K562 (cell line): ENCODE data around the gene MRRF. TPM values are rescaled to one million over a fixed set of nuclear protein-coding genes. Genes with fewer than 3 reads are reported as not detected.

ENCODE experiments used
- ATAC-seq: fragments of 200-7000 bp; cut with Tn5 transposase; 3 replicates; pipeline ENCODE4 v1.9.1; 2020; ENCODE audit warnings: moderate library complexity
- BruUV-seq: library from RNA; stranded (reverse); fragments of 400-500 nt; replicated peaks from 2 replicates; lab custom pipeline; 2021; lab: Mats Ljungman, UMichigan
- CTCF ChIA-PET: fragments of 300-600 bp; formaldehyde crosslinking; extraction: SDS; loops from one replicate; lab custom pipeline; 2021; ENCODE audit warnings: low intra/inter-chr PET ratio; lab: Yijun Ruan, JAX
- POLR2A ChIA-PET: fragments of 300-600, 350-650 bp; sonication (Branson Sonifier 250); formaldehyde crosslinking; extraction: SDS; loops from one replicate; lab custom pipeline; 2021; ENCODE audit warnings: antibody characterized with exemption, inconsistent platforms; lab: Yijun Ruan, JAX
- DNase-seq, 4 experiments: peaks; one replicate each; pipeline versions ENCODE4 v3.0.0 to v3.0.0-alpha.2; 2011 to 2018; ENCODE audit warnings: low spot score in 3 of 4, mixed read lengths in 3 of 4; ENCODE audit errors: extremely low read depth in 1 of 4
- FAIRE-seq: peaks from 2 replicates; lab custom pipeline; 2011; peaks lifted over from hg19 to GRCh38; lab: Jason Lieb, UNC
- H2AFZ ChIP-seq: 2 replicates; pipeline ENCODE4 v1.6.0; 2011; ENCODE audit warnings: low read depth, low read length, control low read depth, inconsistent platforms
- H3K27ac ChIP-seq: fragments of 200-600 bp; 3 replicates; pipeline ENCODE4 v1.8.0; 2011; ENCODE audit warnings: low read depth, mild to moderate bottlenecking, control low read depth, inconsistent platforms, low read length, moderate library complexity, mixed read lengths; ENCODE audit errors: extremely low read depth
- H3K27me3 ChIP-seq, 2 experiments: fragments of 300-600 bp in 1 of 2; 2 replicates in 1 of 2; 3 replicates in 1 of 2; pipeline versions ENCODE4 v1.6.0 to v1.8.0; 2011; ENCODE audit warnings: inconsistent platforms in 2 of 2, low read length in 2 of 2, mild to moderate bottlenecking in 1 of 2, mixed read lengths in 1 of 2, moderate library complexity in 1 of 2; ENCODE audit not compliant: control insufficient read depth in 2 of 2, insufficient read depth in 2 of 2
- H3K36me3 ChIP-seq: fragments of 300-600 bp; 3 replicates; pipeline ENCODE4 v1.8.0; 2011; ENCODE audit warnings: mild to moderate bottlenecking, low read length, inconsistent platforms; ENCODE audit not compliant: control insufficient read depth, insufficient read depth
- H3K4me1 ChIP-seq, 2 experiments: fragments of 200-600 bp in 1 of 2; replicated peaks in 1 of 2; 2 replicates in 1 of 2; 3 replicates in 1 of 2; pipeline versions ENCODE4 v1.5.1 to v1.8.0; 2011; ENCODE audit warnings: inconsistent platforms in 2 of 2, low read length in 2 of 2, mild to moderate bottlenecking in 1 of 2, mixed read lengths in 1 of 2, moderate library complexity in 1 of 2; ENCODE audit not compliant: control insufficient read depth in 2 of 2, insufficient read depth in 2 of 2
- H3K4me2 ChIP-seq: 2 replicates; pipeline ENCODE4 v1.6.1; 2011; ENCODE audit warnings: low read length, control low read depth, inconsistent platforms, mixed read lengths; ENCODE audit not compliant: insufficient read depth
- H3K4me3 ChIP-seq: fragments of 200-600 bp; sonication (generic), shearing (Covaris generic); 2 replicates; pipeline ENCODE4 v1.5.1; 2016; ENCODE audit warnings: control low read depth, inconsistent platforms
- H3K79me2 ChIP-seq: fragments of 200-600 bp; 3 replicates; pipeline ENCODE4 v1.8.0; 2011; ENCODE audit warnings: low read length, inconsistent platforms; ENCODE audit not compliant: control insufficient read depth, insufficient read depth
- H3K9ac ChIP-seq, 2 experiments: 2 replicates each; pipeline versions ENCODE4 v1.6.0 to v1.6.1; 2011; ENCODE audit warnings: low read depth in 2 of 2, low read length in 2 of 2, control low read depth in 1 of 2, inconsistent platforms in 1 of 2, mild to moderate bottlenecking in 1 of 2, mixed read lengths in 1 of 2; ENCODE audit not compliant: insufficient read depth in 1 of 2
- H3K9me1 ChIP-seq: one replicate; pipeline ENCODE4 v1.6.0; 2011; ENCODE audit warnings: inconsistent platforms, mild to moderate bottlenecking, low read length, moderate library complexity; ENCODE audit not compliant: control insufficient read depth, insufficient read depth
- H3K9me3 ChIP-seq: replicated peaks from 2 replicates; pipeline ENCODE4 v1.5.1; 2011; ENCODE audit warnings: low read depth, low read length, inconsistent platforms; ENCODE audit not compliant: control insufficient read depth, insufficient read depth
- H4K20me1 ChIP-seq: replicated peaks from 2 replicates; pipeline ENCODE4 v1.6.1; 2011; ENCODE audit warnings: low read length, inconsistent platforms, mixed read lengths; ENCODE audit not compliant: control insufficient read depth, insufficient read depth
- CUX1 ChIP-seq: fragments of 200-800 bp; sonication (Bioruptor generic); IDR thresholded peaks from 2 replicates; pipeline ENCODE4 v1.6.1; 2016; ENCODE audit warnings: missing genetic modification characterization, missing compliant biosample characterization
- EP400 ChIP-seq: fragments of 450-650 bp; IDR thresholded peaks from 2 replicates; pipeline ENCODE4 v1.6.1; 2017; ENCODE audit warnings: antibody characterized with exemption, mild to moderate bottlenecking, moderate library complexity
- HEY1 ChIP-seq: fragments of 250-450 bp; sonication (Bioruptor Pico); IDR thresholded peaks from 2 replicates; pipeline ENCODE4 v1.5.0; 2020; ENCODE audit warnings: mild to moderate bottlenecking, moderate library complexity, borderline replicate concordance
- HMG20B ChIP-seq: fragments of 250-450 bp; sonication (Bioruptor Pico); IDR thresholded peaks from 2 replicates; pipeline ENCODE4 v1.5.0; 2021; ENCODE audit warnings: mild to moderate bottlenecking
- HSF4 ChIP-seq: fragments of 250-450 bp; sonication (Bioruptor Pico); IDR thresholded peaks from 2 replicates; pipeline ENCODE4 v2.1.2; 2022; ENCODE audit warnings: mild to moderate bottlenecking, moderate library complexity, borderline replicate concordance
- KDM1A ChIP-seq, 2 experiments: fragments of 450-650 bp; IDR thresholded peaks; 2 replicates each; pipeline ENCODE4 v1.6.1; 2016; ENCODE audit warnings: mild to moderate bottlenecking in 2 of 2
- KLF6 ChIP-seq: fragments of 250-450 bp; sonication (Bioruptor Pico); IDR thresholded peaks from 2 replicates; pipeline ENCODE4 v1.4.0; 2020; ENCODE audit warnings: mild to moderate bottlenecking, moderate library complexity, borderline replicate concordance
- PHTF2 ChIP-seq: fragments of 250-450 bp; sonication (Bioruptor Pico); IDR thresholded peaks from 2 replicates; pipeline ENCODE4 v1.5.0; 2021; ENCODE audit warnings: mild to moderate bottlenecking
- RUNX1 ChIP-seq: sonication (generic); IDR thresholded peaks from 2 replicates; pipeline ENCODE4 v1.6.1; 2016; ENCODE audit warnings: antibody characterized with exemption, low read depth
- ZNF165 ChIP-seq: fragments of 250-450 bp; sonication (Bioruptor Pico); IDR thresholded peaks from 2 replicates; pipeline ENCODE4 v1.4.0; 2020; ENCODE audit warnings: borderline replicate concordance
- WGBS: fragments of 100-300 bp; shearing (Covaris generic); methylation state at CpG from one replicate; pipeline ENCODE4 v1.1.6; 2016; ENCODE audit warnings: low coverage, mixed read lengths; ENCODE audit not compliant: insufficient coverage; ENCODE audit errors: missing lambda C conversion rate; 5-methylcytosine and 5-hydroxymethylcytosine counted together
- in situ Hi-C: fragments of 300-500 bp; cut with MboI; formaldehyde crosslinking; loops from 4 replicates; pipeline ENCODE4 v1.15.0; 2018; ENCODE audit warnings: inconsistent platforms, mixed read lengths
- intact Hi-C: fragments of 100-400 bp; cut with micrococcal nuclease; formaldehyde crosslinking; loops from 2 replicates; pipeline ENCODE4 v1.14.2; 2022
- polyA plus RNA-seq, 8 experiments: library from polyadenylated mRNA; depleted of rRNA in 4 of 8; stranded (reverse) in 5 of 8; unstranded in 3 of 8; fragments of >200 nt; fragmentation: Nextera tagmentation in 2 of 8; fragmentation: Illumina TruSeq in 1 of 8; extraction: Ambion mirVana in 2 of 8; extraction: Trizol in 1 of 8; gene quantifications; 2 replicates each; pipeline versions ENCODE4 v1.2.1 to v1.2.3, GENCODE V29; 2011 to 2014; ENCODE audit warnings: inconsistent platforms in 1 of 8, missing spikeins in 1 of 8
- total RNA-seq, 7 experiments: library from RNA; depleted of rRNA in 6 of 7; stranded (reverse); fragments of >200 nt in 6 of 7; fragmentation: Illumina TruSeq in 2 of 7; extraction: Trizol in 2 of 7; gene quantifications; 2 replicates each; pipeline versions ENCODE4 v1.2.1 to v1.2.3, GENCODE V29; 2011 to 2021; ENCODE audit warnings: low replicate concordance in 1 of 7

Gene MRRF
- total and polyA plus RNA-seq, 9 of the 15 experiments (the other 6 are each of a cell fraction or from before 2014, with no cell fraction given): 55.0 to 105 (median 81.2) TPM

DNA sequence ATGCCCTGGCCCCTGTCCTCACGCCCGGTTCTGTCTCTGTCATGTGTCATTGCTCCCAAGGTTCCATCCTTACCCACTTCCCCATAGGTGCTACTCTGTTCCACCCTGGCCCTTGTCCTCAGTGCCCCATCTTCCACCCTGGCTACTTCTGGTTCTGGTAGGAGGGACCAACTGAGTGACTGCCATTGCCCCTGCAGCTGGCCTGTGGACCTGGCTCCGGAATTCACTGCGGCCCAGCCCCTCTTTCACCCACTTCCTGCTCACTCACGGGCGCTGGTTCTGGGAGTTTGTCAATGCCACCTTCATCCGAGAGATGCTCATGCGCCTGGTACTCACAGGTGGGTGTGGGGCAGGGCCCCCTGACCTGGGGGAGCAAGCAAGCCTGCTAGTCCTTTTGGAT is 113.6 kb downstream of the MRRF start:
- Histone ChIP-seq H3K36me3 (no peaks in the 10 kb centered on the region; the same call in 2 of the 3 replicates), H3K27ac (peak overlapping the region; percentile 76), H3K27me3 (no peaks in the 10 kb centered on the region), H3K9ac (0 out of 4 replicates have a peak overlapping the region, but pooled peaks of 1 of the 2 experiments have one; percentile 12), H3K4me1 (peaks cover 48% of the 10 kb centered on the region in 2 experiments), H2AFZ (peak overlapping the region; percentile 78; the same call in 1 of the 2 replicates)
- DNase-seq: no peak
- CTCF ChIA-PET: no interaction called here
- TF ChIP-seq HMG20B (CRISPR knock-in tag): no peak
- no peak for TF ChIP-seq KLF6
- no peak for TF ChIP-seq CUX1 (CRISPR knock-in tag)
- TF ChIP-seq HSF4 (CRISPR knock-in tag): no peak
- no peak for TF ChIP-seq HEY1 (CRISPR knock-in tag)
- no peak for TF ChIP-seq EP400
- no peak for TF ChIP-seq KDM1A (IDR thresholded peaks at IDR 0.05)
- TF ChIP-seq PHTF2 (CRISPR knock-in tag): no peak
- TF ChIP-seq ZNF165: no peak
- TF ChIP-seq RUNX1: no peak
- TF ChIP-seq, all 486 proteins: peak for 0
- FAIRE-seq (no peak), ATAC-seq (no peak)
- no peaks in the 10 kb centered on the region for H4K20me1 ChIP-seq
- 86% methylated on average over 8 of the region's 8 CpGs for WGBS
- in situ Hi-C loops (loop anchor here (10.0 kb wide), 1 partner anchor 67 kb away; no protein-coding TSS in a partner anchor), intact Hi-C loops (no loop called here)
- no peaks in the 10 kb centered on the region; the same call in 2 of the 3 replicates for H3K79me2 ChIP-seq
- H3K4me3 ChIP-seq: no peak overlapping the region
- H3K9me1 ChIP-seq: peaks cover 10% of the 10 kb centered on the region
- POLR2A ChIA-PET: interaction anchor here (0.6 to 2.5 kb wide), 3 partner anchors 11 to 1302 kb away, joined by 3 to 12 read pairs (median 3); no protein-coding TSS in a partner anchor
- 0 out of 2 replicates have a peak overlapping the region, but pooled peaks have one; percentile 74 for H3K4me2 ChIP-seq
- H3K9me3 ChIP-seq: peaks cover 16% of the 10 kb centered on the region
- no TSS peak for BruUV-seq
